GM18519 (cell line): ENCODE measurements around the gene HIGD1A.

ENCODE experiments used
- ATAC-seq: cut with Tn5 transposase; IDR thresholded peaks from one replicate; pipeline ENCODE4 v1.9.1; 2021; ENCODE audit warnings: mild to moderate bottlenecking, moderate library complexity; ENCODE audit not compliant: unreplicated experiment, low FRiP score

HIGD1A gene

GRCh38 chr3:42741796-42742195, 62.5 kb downstream of the HIGD1A start:
- ATAC-seq, result no peak

- no peak for ATAC-seq
These were observed 64.7 kb downstream of the HIGD1A start for GRCh38 chr3:42739401-42740158.

DNA sequence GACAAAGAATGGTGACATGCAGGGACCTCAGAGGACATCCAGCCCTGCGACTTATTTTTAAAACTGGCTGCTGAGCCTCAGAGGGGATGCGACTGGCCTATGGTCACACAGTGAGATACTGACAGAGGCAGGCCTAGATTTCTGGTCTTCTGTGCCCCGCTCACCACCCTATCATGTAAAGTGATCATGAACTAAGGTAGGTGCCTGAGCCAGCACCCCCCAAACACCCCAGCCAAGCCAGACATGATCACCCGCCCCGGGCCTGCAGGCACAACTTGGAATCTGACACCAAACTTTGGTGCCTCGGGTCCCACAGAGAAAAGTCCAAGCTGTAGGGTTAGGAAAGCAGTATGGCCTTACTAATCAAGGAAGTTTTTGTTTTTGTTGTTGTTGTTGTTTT, 67.8 kb downstream of the HIGD1A start:
- no peak for ATAC-seq

DNA sequence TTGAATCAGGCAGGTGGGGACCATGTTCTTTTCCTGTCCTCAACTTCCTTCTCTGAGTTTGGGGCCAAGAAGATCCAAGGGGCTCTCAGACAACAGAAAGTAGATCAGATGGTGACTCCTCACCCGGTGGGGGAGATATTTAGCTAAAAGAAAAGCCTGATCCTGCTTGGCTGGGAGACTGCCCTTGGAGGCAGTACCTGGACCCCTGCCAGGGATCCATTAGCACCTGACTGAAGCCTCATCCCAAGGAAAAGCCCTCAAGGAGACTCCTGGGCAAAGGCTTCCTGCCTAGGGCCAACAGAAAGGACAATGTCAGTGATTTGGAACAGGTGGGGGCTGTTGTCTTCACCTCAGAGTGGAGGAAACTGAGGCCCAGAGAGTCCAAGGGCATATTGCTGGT, 68.2 kb downstream of the HIGD1A start:
- ATAC-seq, result no peak

GRCh38 chr3:42735615-42736014, 68.7 kb downstream of the HIGD1A start:
- ATAC-seq, result no peak

GRCh38 chr3:42735019-42735418, 69.3 kb downstream of the HIGD1A start:
- ATAC-seq, result no peak

DNA sequence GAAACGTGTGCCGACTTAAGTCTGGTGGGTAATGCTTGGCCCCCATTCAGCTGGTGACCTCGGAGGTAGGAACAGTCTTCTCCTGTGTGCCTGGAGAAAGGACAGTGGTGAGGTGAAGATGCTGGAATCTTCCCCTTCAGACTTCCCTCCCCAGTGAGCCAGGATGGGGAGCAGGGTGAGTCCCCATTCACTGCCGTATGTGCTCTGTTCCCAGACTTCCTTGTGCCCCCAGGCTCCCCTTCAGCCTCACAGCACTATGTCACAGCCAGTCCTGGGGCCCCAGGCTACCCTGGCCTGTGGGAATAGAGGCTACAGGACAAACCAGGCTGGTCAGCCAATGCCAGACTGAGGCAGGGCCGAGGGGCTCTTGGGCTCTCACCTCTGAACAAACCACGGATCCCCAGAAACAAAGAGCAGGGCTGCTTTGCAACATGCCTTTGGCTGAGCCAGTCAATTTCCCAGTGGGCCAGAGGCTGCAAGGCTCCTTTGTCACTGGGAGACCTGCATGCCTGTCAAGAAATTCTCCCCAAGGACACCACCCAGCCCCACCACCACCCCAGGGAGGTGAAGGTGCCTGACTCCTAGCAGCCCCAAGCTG, 69.9 kb downstream of the HIGD1A start:
- ATAC-seq, result no peak

DNA sequence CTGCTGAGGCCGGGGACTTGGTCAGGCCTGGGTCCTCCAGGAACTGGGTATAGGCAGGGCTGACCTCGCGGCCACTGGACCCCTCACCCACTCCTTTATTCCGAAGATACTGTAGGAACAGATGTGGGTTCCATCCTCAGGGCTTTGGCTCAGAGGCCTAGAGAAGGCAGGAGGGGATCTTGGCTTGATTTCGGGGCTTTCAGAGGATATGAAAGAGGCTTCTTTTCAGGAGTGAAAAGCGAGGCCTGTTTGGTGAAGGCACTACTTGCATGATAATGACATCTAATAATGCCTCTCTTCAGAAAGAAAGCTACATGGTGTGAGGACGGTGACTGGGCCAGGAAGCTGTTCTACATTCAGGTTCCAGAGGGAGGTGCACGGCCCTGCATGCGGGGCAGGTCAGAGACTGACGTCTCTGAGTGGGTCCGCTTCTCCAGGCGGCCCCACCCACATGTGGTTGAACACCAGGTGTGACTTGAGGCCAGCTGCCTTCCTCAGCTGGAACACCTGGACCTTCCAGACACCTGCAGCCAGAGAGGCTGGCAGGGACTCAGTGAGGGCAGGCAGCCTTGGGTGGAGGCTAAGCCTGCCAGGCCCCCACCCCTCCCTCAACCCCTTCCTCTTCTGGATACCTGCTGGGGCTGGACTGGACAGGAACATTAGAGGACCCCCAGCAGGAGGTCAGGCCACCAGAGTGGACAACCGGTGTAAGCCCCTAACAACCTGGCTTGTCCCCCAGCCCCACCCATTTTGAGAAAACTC, 70.6 kb downstream of the HIGD1A start:
- ATAC-seq, result no peak
